Measurements from ENCODE around the gene SNAPC4.

Gene SNAPC4

GRCh38 chr9:136370037-136370436, 29.9 kb downstream of the SNAPC4 start:
- Histone ChIP-seq H3K4me1 (ENCODE audit: insufficient read depth, low read length) (peaks cover 8% of the 10 kb centered on the region; the same call in 1 of the 2 replicates), H3K36me3 (ENCODE audit: insufficient read depth, low read length) (no peaks in the 10 kb centered on the region), H3K9me3 (ENCODE audit: control insufficient read depth, insufficient read depth, low read length) (no peaks in the 10 kb centered on the region), H3K9ac (ENCODE audit: low read depth, low read length) (no peak overlapping the region)

GRCh38 chr9:136368190-136368589, 31.8 kb downstream of the SNAPC4 start:
- Histone ChIP-seq H3K9ac (ENCODE audit: low read depth, low read length) (no peak overlapping the region), H3K9me3 (ENCODE audit: control insufficient read depth, insufficient read depth, low read length) (no peaks in the 10 kb centered on the region), H3K4me1 (ENCODE audit: insufficient read depth, low read length) (peaks cover 7% of the 10 kb centered on the region; the same call in 1 of the 2 replicates), H3K36me3 (ENCODE audit: insufficient read depth, low read length) (no peaks in the 10 kb centered on the region)

- Histone ChIP-seq H3K9ac (ENCODE audit: low read depth, low read length) (no peak overlapping the region), H3K4me1 (ENCODE audit: insufficient read depth, low read length) (peaks cover 4% of the 10 kb centered on the region; the same call in 1 of the 2 replicates), H3K36me3 (ENCODE audit: insufficient read depth, low read length) (no peaks in the 10 kb centered on the region), H3K9me3 (ENCODE audit: control insufficient read depth, insufficient read depth, low read length) (no peaks in the 10 kb centered on the region)
Observed at GRCh38 chr9:136367296-136368145, 32.4 kb downstream of the SNAPC4 start.

- Histone ChIP-seq H3K36me3 (ENCODE audit: insufficient read depth, low read length) (no peaks in the 10 kb centered on the region), H3K9ac (ENCODE audit: low read depth, low read length) (no peak overlapping the region), H3K4me1 (ENCODE audit: insufficient read depth, low read length) (peaks cover 4% of the 10 kb centered on the region; the same call in 1 of the 2 replicates), H3K9me3 (ENCODE audit: control insufficient read depth, insufficient read depth, low read length) (no peaks in the 10 kb centered on the region)
Observed at GRCh38 chr9:136366826-136367225, 33.1 kb downstream of the SNAPC4 start.

- Histone ChIP-seq H3K36me3 (ENCODE audit: insufficient read depth, low read length) (no peaks in the 10 kb centered on the region), H3K9ac (ENCODE audit: low read depth, low read length) (no peak overlapping the region), H3K9me3 (ENCODE audit: control insufficient read depth, insufficient read depth, low read length) (no peaks in the 10 kb centered on the region), H3K4me1 (ENCODE audit: insufficient read depth, low read length) (peaks cover 4% of the 10 kb centered on the region; the same call in 1 of the 2 replicates)
Observed at GRCh38 chr9:136365775-136366222, 34.2 kb downstream of the SNAPC4 start.

GRCh38 chr9:136364942-136365774, 34.8 kb downstream of the SNAPC4 start:
- peak overlapping the region; percentile 85; the same call in 1 of the 2 replicates for H3K9ac ChIP-seq (ENCODE audit: low read depth, low read length)
- no peaks in the 10 kb centered on the region for H3K36me3 ChIP-seq (ENCODE audit: insufficient read depth, low read length)
- no peaks in the 10 kb centered on the region for H3K9me3 ChIP-seq (ENCODE audit: control insufficient read depth, insufficient read depth, low read length)
- peaks cover 4% of the 10 kb centered on the region; the same call in 1 of the 2 replicates for H3K4me1 ChIP-seq (ENCODE audit: insufficient read depth, low read length)

GRCh38 chr9:136363949-136364748, 35.8 kb downstream of the SNAPC4 start:
- no peaks in the 10 kb centered on the region for H3K9me3 ChIP-seq (ENCODE audit: control insufficient read depth, insufficient read depth, low read length)
- peak overlapping the region; percentile 85; the same call in 1 of the 2 replicates for H3K9ac ChIP-seq (ENCODE audit: low read depth, low read length)
- H3K4me1 ChIP-seq (ENCODE audit: insufficient read depth, low read length), result peaks cover 4% of the 10 kb centered on the region; the same call in 1 of the 2 replicates
- H3K36me3 ChIP-seq (ENCODE audit: insufficient read depth, low read length), result no peaks in the 10 kb centered on the region

GRCh38 chr9:136363106-136363948, 36.6 kb downstream of the SNAPC4 start, which contains the start of gene DNLZ:
TSS of gene DNLZ (minus strand) at chr9:136363744. CDS start at chr9:136363714, 30 bp downstream.
- peak within 1 kb of the TSS; percentile 85 for H3K9ac ChIP-seq (ENCODE audit: low read depth, low read length)
- no peaks in the 10 kb centered on the region for H3K36me3 ChIP-seq (ENCODE audit: insufficient read depth, low read length)
- H3K4me1 ChIP-seq (ENCODE audit: insufficient read depth, low read length), result peaks cover 4% of the 10 kb centered on the region; the same call in 1 of the 2 replicates
- H3K9me3 ChIP-seq (ENCODE audit: control insufficient read depth, insufficient read depth, low read length), result no peaks in the 10 kb centered on the region

GRCh38 chr9:136362450-136362784, 37.6 kb downstream of the SNAPC4 start:
- no peak overlapping the region for H3K9ac ChIP-seq (ENCODE audit: low read depth, low read length)
- no peaks in the 10 kb centered on the region for H3K36me3 ChIP-seq (ENCODE audit: insufficient read depth, low read length)
- H3K4me1 ChIP-seq (ENCODE audit: insufficient read depth, low read length), result peaks cover 4% of the 10 kb centered on the region; the same call in 1 of the 2 replicates
- no peaks in the 10 kb centered on the region for H3K9me3 ChIP-seq (ENCODE audit: control insufficient read depth, insufficient read depth, low read length)

- no peaks in the 10 kb centered on the region for H3K36me3 ChIP-seq (ENCODE audit: insufficient read depth, low read length)
- H3K9ac ChIP-seq (ENCODE audit: low read depth, low read length), result no peak overlapping the region
- no peaks in the 10 kb centered on the region for H3K9me3 ChIP-seq (ENCODE audit: control insufficient read depth, insufficient read depth, low read length)
- peaks cover 4% of the 10 kb centered on the region; the same call in 1 of the 2 replicates for H3K4me1 ChIP-seq (ENCODE audit: insufficient read depth, low read length)
Observed at GRCh38 chr9:136361754-136362449, 38.1 kb downstream of the SNAPC4 start.

- Histone ChIP-seq H3K9ac (ENCODE audit: low read depth, low read length) (no peak overlapping the region), H3K4me1 (ENCODE audit: insufficient read depth, low read length) (peaks cover 4% of the 10 kb centered on the region; the same call in 1 of the 2 replicates), H3K36me3 (ENCODE audit: insufficient read depth, low read length) (no peaks in the 10 kb centered on the region; the same call in 1 of the 2 replicates), H3K9me3 (ENCODE audit: control insufficient read depth, insufficient read depth, low read length) (no peaks in the 10 kb centered on the region)
Observed at GRCh38 chr9:136361047-136361753, 38.8 kb downstream of the SNAPC4 start.

Data from ES-I3 (cell line).